IgD-negative memory B cell (primary cell): Measurements from ENCODE around the gene PIK3CA. TPM values are rescaled to one million over a fixed set of nuclear protein-coding genes. Genes with fewer than 3 reads are reported as not detected.
A peak's percentile ranks its signal among the peaks of the same experiment; 100 is the strongest.

Source experiments
- H3K27ac Mint-ChIP-seq, 3 donors: one replicate each; pipeline ENCODE4 v1.8.0; 2020 to 2022; ENCODE audit warnings: mild to moderate bottlenecking in 3 of 3, mixed read lengths in 3 of 3, moderate library complexity in 1 of 3
- H3K27me3 Mint-ChIP-seq: one replicate; pipeline ENCODE4 v1.8.0; 2021; ENCODE audit warnings: mixed read lengths
- H3K36me3 Mint-ChIP-seq: one replicate; pipeline ENCODE4 v1.8.0; 2020; ENCODE audit warnings: mild to moderate bottlenecking, mixed read lengths
- H3K4me1 Mint-ChIP-seq, 3 donors: one replicate each; pipeline ENCODE4 v1.8.0; 2020 to 2022; ENCODE audit warnings: mixed read lengths in 3 of 3, mild to moderate bottlenecking in 1 of 3
- H3K4me3 Mint-ChIP-seq, 4 donors: one replicate each; pipeline ENCODE4 v1.8.0; 2020 to 2022; ENCODE audit warnings: mild to moderate bottlenecking in 4 of 4, mixed read lengths in 4 of 4, moderate library complexity in 3 of 4
- H3K9me3 Mint-ChIP-seq, 3 donors: one replicate each; pipeline ENCODE4 v1.8.0; 2020 to 2021; ENCODE audit warnings: mixed read lengths in 3 of 3, mild to moderate bottlenecking in 1 of 3
- polyA plus RNA-seq: library from polyadenylated mRNA; unstranded; fragments of 300-500 nt; fragmentation: Illumina TruSeq; gene quantifications from one replicate; pipeline ENCODE4 v1.2.3, GENCODE V29; 2021

The PIK3CA gene
- polyA plus RNA-seq, 1 donor from 2014 or later = 11.7 TPM

DNA sequence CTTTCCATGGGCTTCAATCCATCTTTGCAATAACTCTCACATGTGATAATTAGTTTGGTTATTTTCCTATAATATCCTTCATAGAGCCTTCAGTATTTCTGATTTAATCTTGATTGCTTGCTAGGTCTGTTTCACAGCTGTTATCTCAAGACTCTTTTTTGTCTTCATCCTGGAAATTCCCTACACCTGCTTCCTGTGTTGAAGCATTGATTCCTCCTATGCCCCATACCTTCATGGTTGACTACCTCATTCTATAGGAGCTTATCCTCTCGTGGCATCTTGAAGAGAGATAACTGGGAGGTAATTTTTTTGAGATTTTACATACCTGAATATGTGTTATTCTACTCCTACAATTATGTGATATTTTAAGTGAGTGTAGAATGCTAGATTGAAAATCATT, 26.7 kb downstream of the PIK3CA start:
- Mint-ChIP-seq H3K27me3 (no peaks in the 10 kb centered on the region), H3K4me1 (peaks cover 10 to 42% (median 32%) of the 10 kb centered on the region in 3 donors), H3K27ac (no peak overlapping the region), H3K4me3 (no peak overlapping the region), H3K9me3 (peaks cover 0 to 1% (median 0%) of the 10 kb centered on the region in 3 donors), H3K36me3 (peaks cover 5% of the 10 kb centered on the region)

DNA sequence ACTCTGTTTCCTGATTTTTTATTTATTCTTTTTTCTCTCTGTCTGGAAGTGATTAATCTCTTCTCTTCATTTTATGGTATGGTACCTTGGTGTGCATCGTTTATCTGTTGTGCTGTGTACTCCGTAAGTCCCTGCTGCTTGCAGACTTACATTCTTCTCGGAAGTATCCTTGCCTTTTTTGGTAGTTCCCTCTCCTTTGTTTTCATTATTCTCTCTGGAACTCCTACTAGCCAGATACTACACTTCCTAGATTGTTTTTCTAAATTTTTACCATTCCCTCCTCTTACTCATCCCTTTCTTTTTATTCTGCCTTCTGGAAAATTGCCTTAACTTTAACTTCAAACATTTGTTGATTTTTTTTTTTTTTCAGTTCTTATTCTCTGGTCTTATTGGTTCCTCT, 27.2 kb downstream of the PIK3CA start:
- H3K27me3 Mint-ChIP-seq = no peaks in the 10 kb centered on the region
- peaks cover 10 to 40% (median 31%) of the 10 kb centered on the region in 3 donors for H3K4me1 Mint-ChIP-seq
- no peak overlapping the region for H3K27ac Mint-ChIP-seq
- H3K9me3 Mint-ChIP-seq = peaks cover 0 to 1% (median 0%) of the 10 kb centered on the region in 3 donors
- H3K36me3 Mint-ChIP-seq = peaks cover 5% of the 10 kb centered on the region
- H3K4me3 Mint-ChIP-seq = peak overlapping the region in 2 of 4 donors; percentile 1 to 47

DNA sequence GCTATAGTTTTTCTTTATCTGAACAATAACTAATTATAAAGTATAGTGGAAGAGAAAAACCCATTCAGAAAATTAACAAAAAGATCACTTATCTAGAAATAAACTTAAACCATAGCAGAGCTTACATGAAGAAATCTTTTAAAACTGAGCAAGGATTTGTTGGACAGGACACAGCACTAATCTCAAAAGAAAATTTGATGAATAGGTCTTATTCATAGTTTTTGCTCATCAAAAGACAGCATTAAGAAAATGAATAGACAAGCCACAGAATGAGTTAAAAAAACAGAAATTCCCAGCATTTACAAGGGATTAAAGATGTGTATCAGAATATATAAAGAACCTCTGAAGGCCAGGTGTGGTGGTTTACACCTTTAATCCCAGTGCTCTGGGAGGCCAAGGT, 29.5 kb downstream of the PIK3CA start:
- no peak overlapping the region for H3K27ac Mint-ChIP-seq
- H3K4me1 Mint-ChIP-seq = peaks cover 14 to 32% (median 31%) of the 10 kb centered on the region in 3 donors
- peaks cover 5% of the 10 kb centered on the region for H3K36me3 Mint-ChIP-seq
- H3K4me3 Mint-ChIP-seq = no peak overlapping the region
- no peaks in the 10 kb centered on the region for H3K27me3 Mint-ChIP-seq
- no peaks in the 10 kb centered on the region for H3K9me3 Mint-ChIP-seq

DNA sequence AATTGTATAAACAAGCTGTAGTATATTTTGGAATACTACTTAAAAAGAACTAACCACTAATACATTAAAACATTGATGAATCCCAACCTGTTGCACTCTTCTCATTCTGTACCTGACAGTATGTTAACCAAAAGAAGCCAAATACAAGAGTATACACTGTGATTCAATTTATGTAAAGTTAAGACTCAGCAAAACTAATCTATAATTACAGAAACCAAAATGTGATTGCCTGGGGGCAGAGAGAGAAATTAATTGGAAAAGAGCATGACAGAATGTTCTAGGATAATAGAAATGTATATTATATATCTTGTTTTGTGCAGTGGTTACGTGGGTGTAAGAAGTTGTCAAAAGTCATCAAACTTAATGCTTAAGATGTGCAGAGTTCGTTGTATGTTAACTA, 31.1 kb downstream of the PIK3CA start:
- Mint-ChIP-seq H3K27me3 (no peaks in the 10 kb centered on the region), H3K4me3 (no peak overlapping the region), H3K9me3 (no peaks in the 10 kb centered on the region), H3K27ac (no peak overlapping the region), H3K36me3 (peaks cover 5% of the 10 kb centered on the region), H3K4me1 (peaks cover 18 to 40% (median 33%) of the 10 kb centered on the region in 3 donors)

DNA sequence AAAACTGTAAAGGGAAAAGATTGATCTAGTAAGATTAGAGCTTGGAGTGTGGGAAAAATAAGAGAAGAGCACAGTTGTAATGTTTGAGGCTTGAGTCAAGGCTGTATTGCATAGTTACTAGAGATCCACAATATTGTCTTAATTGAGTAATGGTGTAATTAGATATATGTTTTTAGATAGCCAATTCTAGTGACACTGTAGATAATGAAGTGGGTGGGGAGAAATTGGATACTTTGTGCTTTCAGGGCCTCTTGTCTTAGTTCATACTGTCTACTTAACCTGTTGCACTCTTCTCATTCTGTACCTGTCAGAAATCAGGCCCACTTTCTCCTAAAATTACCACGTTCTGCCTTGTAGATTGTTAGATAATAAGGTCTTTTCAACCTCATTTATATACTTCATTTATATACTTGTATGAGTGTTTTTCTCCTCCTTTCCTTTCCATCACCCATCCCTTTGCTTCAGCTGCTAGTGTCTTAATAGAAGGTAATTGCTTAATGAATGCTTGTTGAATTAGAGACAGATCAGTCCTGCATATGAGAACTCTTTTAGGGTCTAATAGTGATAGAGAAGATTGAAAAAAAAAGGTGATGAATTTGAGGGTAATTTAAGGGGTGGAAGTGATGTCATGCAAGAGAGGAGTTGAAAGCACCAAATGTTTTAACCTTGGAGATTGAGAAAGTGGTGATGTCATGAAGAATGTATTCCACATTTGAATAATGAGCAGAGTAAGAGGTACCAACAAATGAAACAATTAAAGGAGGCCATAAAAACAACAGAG, 32.0 kb downstream of the PIK3CA start:
- no peaks in the 10 kb centered on the region for H3K27me3 Mint-ChIP-seq
- no peak overlapping the region for H3K27ac Mint-ChIP-seq
- peaks cover 2% of the 10 kb centered on the region for H3K36me3 Mint-ChIP-seq
- H3K9me3 Mint-ChIP-seq = no peaks in the 10 kb centered on the region
- no peak overlapping the region for H3K4me3 Mint-ChIP-seq
- H3K4me1 Mint-ChIP-seq = peaks cover 11 to 40% (median 32%) of the 10 kb centered on the region in 3 donors

DNA sequence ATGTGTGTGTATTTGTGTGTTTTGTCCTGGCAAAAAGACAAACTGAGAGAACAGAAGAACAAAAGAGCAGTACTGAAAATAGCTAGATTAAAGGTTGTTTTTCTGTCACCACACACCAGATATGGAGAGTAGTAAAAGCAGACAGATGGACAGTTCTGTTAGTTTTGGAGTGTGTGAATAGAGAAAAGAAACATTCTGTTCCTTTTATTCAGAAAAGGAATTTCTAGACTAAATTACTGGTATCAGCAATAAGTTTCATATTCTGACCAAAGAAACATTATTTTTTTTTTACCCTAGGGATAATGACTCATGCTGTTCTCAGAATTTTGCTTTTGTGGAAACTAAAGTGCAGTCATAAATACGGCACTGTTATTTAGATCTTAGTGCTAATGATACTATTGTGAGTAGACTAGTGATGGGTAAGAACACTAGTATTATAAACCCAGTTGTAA, 32.9 kb downstream of the PIK3CA start:
- Mint-ChIP-seq H3K4me3 (no peak overlapping the region), H3K4me1 (peaks cover 7 to 36% (median 30%) of the 10 kb centered on the region in 3 donors), H3K36me3 (peaks cover 2% of the 10 kb centered on the region), H3K27ac (no peak overlapping the region), H3K27me3 (no peaks in the 10 kb centered on the region), H3K9me3 (no peaks in the 10 kb centered on the region)

DNA sequence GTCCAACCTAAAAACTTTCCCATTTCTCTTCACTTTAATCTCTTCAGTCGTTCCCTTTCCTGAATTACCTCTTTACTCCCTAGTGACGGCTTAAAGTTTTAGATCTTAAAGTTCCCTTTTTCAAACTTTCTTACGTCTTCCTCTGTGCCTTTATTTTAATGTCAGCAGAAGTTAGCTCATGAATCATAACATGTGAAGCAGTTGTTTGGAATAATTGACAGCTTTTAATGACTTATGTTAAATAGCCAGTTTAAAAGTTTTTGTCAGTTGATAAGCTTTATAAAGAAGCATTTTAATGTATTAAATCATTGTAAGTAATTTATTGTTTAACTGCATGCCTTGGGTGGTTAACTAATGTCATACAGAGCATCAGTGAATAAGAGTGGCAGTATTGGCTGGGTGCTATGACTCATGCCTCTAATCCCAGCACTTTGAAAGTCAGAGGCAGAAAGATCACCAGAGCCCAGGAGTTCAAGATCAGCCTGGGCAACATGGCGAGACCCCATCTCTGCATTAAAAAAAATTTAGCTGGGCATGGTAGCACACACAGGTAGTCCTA, 33.9 kb downstream of the PIK3CA start:
- H3K36me3 Mint-ChIP-seq = no peaks in the 10 kb centered on the region
- H3K9me3 Mint-ChIP-seq = no peaks in the 10 kb centered on the region
- H3K27me3 Mint-ChIP-seq = no peaks in the 10 kb centered on the region
- peak overlapping the region in 1 of 4 donors; percentile 32 for H3K4me3 Mint-ChIP-seq
- peak overlapping the region in 1 of 3 donors; percentile 6 for H3K27ac Mint-ChIP-seq
- peaks cover 7 to 34% (median 32%) of the 10 kb centered on the region in 3 donors for H3K4me1 Mint-ChIP-seq

DNA sequence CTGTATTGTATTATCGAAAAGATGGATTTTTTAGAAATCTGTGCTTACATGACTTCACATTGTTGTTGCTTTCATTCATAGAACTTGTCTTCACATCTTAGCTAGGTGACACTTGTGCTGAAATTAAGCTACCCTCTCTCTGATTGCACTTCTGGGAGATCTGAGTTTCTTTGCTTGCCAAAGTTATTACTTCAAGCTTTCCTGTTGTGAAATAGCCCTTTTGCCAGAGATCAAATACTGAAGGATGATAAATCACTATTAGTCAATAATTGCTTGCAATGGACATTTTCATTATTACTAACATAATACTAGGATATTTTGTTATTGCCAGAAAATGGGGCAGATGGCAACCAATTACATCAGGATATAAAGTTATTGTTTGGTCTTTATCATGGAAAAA, 34.7 kb downstream of the PIK3CA start:
- Mint-ChIP-seq H3K4me3 (no peak overlapping the region), H3K36me3 (no peaks in the 10 kb centered on the region), H3K27ac (no peak overlapping the region), H3K4me1 (peaks cover 10 to 35% (median 33%) of the 10 kb centered on the region in 3 donors), H3K9me3 (no peaks in the 10 kb centered on the region), H3K27me3 (no peaks in the 10 kb centered on the region)

DNA sequence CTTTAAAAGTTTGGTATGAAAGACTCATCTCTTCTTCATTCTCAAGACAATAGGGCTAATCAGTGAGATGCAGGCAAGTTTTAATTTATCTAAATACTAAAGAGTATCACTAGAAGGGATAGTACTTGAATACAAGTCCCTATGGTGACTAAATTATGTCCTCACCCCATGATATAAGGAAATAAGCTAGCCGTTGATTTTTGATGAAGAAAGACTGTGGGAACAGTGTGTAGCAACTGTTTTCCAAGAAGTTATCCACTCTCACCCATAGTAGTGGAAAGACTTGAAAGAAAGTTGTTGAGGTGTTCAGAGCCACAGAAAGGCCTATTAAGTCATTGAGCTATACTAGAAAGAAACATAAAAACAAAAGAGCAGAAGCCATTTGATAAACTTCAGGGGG, 36.7 kb downstream of the PIK3CA start:
- no peak overlapping the region for H3K4me3 Mint-ChIP-seq
- no peaks in the 10 kb centered on the region for H3K36me3 Mint-ChIP-seq
- H3K9me3 Mint-ChIP-seq = no peaks in the 10 kb centered on the region
- no peaks in the 10 kb centered on the region for H3K27me3 Mint-ChIP-seq
- peak overlapping the region in 1 of 3 donors; percentile 6 for H3K27ac Mint-ChIP-seq
- H3K4me1 Mint-ChIP-seq = peaks cover 15 to 46% (median 36%) of the 10 kb centered on the region in 3 donors

DNA sequence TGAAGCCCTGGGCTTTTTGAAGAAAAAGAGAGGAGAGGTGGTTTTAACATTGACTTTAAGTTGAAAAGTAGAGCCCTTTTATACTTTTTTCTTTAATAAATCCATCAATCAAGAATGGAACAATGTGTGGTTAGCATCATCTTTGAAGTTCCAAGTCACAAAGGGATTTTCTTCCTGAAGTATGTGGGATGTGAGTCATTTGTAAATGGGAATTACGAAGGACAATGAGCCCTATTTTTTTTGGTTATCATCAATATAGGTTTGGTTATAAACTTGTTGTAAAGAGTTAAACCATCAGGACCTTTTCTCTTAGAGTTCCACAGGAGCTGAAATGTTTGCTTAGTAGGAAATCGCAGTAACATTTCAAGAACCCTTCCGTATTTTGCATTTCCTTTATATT, 38.3 kb downstream of the PIK3CA start:
- H3K4me1 Mint-ChIP-seq = peaks cover 22 to 58% (median 41%) of the 10 kb centered on the region in 3 donors
- H3K36me3 Mint-ChIP-seq = no peaks in the 10 kb centered on the region
- peak overlapping the region in 1 of 3 donors; percentile 28 for H3K27ac Mint-ChIP-seq

DNA sequence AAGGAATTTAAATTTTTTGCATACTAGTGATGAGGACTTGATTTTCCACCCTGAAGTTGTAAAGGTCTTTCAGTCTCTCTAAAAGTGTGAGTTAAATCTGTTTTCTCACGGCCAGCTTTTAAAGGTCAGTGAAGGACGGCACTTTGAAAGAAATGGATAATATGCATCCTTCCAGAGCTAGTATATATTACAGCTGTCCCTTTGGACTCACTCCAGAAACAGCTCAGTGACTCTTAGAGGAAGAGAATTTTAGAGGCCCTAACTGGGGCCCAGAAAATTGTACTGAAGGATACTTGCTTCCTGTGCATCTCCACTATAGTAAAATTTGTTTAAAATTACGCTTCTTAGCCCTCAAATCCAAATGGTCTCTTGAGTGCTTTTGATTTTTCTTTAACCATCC, 41.6 kb downstream of the PIK3CA start:
- no peak overlapping the region for H3K4me3 Mint-ChIP-seq
- H3K9me3 Mint-ChIP-seq = no peaks in the 10 kb centered on the region
- no peaks in the 10 kb centered on the region for H3K27me3 Mint-ChIP-seq
- H3K4me1 Mint-ChIP-seq = peaks cover 29 to 60% (median 32%) of the 10 kb centered on the region in 3 donors
- H3K36me3 Mint-ChIP-seq = no peaks in the 10 kb centered on the region
- H3K27ac Mint-ChIP-seq = no peak overlapping the region

More for the DNA sequence above, 38.3 kb downstream of the PIK3CA start:
- H3K9me3 Mint-ChIP-seq = no peaks in the 10 kb centered on the region
- H3K27me3 Mint-ChIP-seq = no peaks in the 10 kb centered on the region
- no peak overlapping the region for H3K4me3 Mint-ChIP-seq

DNA sequence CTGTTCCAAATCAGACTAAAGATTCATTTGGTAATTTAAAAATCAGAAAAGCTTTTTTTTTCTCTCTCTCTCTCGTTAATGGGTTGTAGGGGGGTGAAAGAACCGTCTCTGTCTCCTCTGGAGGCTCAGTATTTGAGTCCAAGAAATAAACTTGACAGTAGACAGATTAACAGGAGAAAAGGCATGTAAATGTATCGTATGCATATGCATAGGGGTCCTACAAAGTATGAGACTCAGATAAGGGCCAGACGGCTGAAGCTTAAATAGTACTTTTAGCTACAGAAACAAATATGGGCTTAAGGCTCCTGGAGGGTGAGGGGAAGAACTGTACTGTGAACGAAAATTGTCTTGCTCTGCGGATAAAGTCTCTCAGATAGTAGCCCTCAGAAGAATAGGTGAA, 42.4 kb downstream of the PIK3CA start:
- no peak overlapping the region for H3K4me3 Mint-ChIP-seq
- H3K9me3 Mint-ChIP-seq = no peaks in the 10 kb centered on the region
- H3K27ac Mint-ChIP-seq = peak overlapping the region in 1 of 3 donors; percentile 19
- no peaks in the 10 kb centered on the region for H3K27me3 Mint-ChIP-seq
- no peaks in the 10 kb centered on the region for H3K36me3 Mint-ChIP-seq
- peaks cover 32 to 62% (median 36%) of the 10 kb centered on the region in 3 donors for H3K4me1 Mint-ChIP-seq

DNA sequence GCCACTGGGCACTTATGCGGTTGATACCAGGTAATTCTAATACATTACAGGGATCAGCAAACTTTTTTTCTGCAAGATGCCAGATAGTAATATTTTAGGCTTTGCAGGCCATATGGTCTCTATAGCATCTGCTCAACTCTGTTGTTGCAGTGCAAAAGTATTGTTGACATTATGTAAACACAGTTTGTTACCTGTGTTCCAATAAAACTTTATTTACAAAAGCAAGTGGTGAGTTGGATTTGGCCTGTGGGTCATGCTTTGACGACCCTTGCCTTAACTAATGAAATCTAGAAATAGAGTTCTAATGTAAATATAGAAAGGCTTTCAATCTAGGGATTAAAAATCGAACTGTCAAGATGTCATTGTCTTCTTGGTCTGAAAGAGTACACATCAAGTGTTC, 44.4 kb downstream of the PIK3CA start:
- no peak overlapping the region for H3K27ac Mint-ChIP-seq
- no peak overlapping the region for H3K4me3 Mint-ChIP-seq
- H3K36me3 Mint-ChIP-seq = peaks cover 2% of the 10 kb centered on the region
- H3K27me3 Mint-ChIP-seq = no peaks in the 10 kb centered on the region
- no peaks in the 10 kb centered on the region for H3K9me3 Mint-ChIP-seq
- H3K4me1 Mint-ChIP-seq = peaks cover 49 to 65% (median 52%) of the 10 kb centered on the region in 3 donors

DNA sequence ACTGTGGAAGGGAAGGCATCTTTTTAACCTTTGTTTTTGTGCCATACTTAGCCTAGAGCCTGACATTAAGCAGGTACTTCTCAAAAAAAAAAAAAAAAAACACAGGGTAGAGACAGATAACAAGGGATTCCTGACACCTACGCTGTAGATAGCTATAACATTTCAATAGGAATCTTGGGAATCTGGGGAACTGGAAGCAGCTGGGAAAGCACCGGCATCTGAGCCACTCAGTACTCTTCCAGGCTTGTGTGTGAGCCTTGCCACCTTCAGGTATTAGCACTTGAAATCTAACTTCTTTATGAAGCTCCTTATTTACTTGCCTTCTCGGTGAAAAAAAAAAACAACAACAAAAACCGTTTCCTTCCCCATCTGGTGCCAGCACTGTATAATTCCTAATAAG, 46.8 kb downstream of the PIK3CA start:
- no peaks in the 10 kb centered on the region for H3K27me3 Mint-ChIP-seq
- peaks cover 43 to 58% (median 49%) of the 10 kb centered on the region in 3 donors for H3K4me1 Mint-ChIP-seq
- H3K9me3 Mint-ChIP-seq = no peaks in the 10 kb centered on the region
- H3K27ac Mint-ChIP-seq = peak overlapping the region in 2 of 3 donors; percentile 73 to 85
- H3K36me3 Mint-ChIP-seq = peaks cover 7% of the 10 kb centered on the region
- H3K4me3 Mint-ChIP-seq = no peak overlapping the region

DNA sequence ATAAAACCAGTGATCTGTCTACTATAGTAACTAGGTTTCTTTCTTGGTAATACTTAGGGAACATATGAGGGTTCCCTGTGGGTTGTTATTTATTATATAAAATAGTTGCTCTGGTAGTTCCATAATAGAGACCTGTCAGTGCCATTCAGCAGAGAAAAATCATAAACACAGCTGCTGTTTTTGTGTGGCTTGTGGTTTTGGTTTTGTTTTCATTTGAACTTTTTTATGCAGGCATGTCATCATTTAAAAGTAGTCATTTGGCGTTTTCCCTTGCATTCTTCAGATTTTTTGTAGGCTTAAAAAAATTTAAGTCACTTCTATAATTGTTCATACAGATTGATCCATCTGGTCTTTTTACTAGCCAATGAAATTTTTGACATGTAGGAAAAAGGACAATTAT, 47.9 kb downstream of the PIK3CA start:
- H3K4me1 Mint-ChIP-seq = peaks cover 38 to 47% (median 42%) of the 10 kb centered on the region in 3 donors

More for the DNA sequence above, 47.9 kb downstream of the PIK3CA start:
- peak overlapping the region in 1 of 4 donors; percentile 78 for H3K4me3 Mint-ChIP-seq
- H3K27ac Mint-ChIP-seq = peak overlapping the region; percentile 37 to 78 (median 45)
- H3K27me3 Mint-ChIP-seq = no peaks in the 10 kb centered on the region
- H3K36me3 Mint-ChIP-seq = peaks cover 7% of the 10 kb centered on the region
- H3K9me3 Mint-ChIP-seq = no peaks in the 10 kb centered on the region
